GM11168 (cell line): ENCODE results near the gene ERC1.
"Not testable (repeated sequence)": the region's sequence is repeated elsewhere in the genome, so short reads cannot be mapped to it uniquely, and the experiment has no call there.

Experiments
- in situ Hi-C: fragments of 300-500 bp; cut with MboI; formaldehyde crosslinking; loops from one replicate; pipeline ENCODE4 v1.12.0; 2022; ENCODE audit warnings: low sequenced_read_pairs; ENCODE audit not compliant: unreplicated experiment

The ERC1 gene

GRCh38 chr12:1302201-1302870 lies 311.3 kb downstream of the ERC1 start:
- in situ Hi-C loops: no loop called here

GRCh38 chr12:1305063-1305434 lies 314.0 kb downstream of the ERC1 start:
- in situ Hi-C loops: no loop called here

DNA sequence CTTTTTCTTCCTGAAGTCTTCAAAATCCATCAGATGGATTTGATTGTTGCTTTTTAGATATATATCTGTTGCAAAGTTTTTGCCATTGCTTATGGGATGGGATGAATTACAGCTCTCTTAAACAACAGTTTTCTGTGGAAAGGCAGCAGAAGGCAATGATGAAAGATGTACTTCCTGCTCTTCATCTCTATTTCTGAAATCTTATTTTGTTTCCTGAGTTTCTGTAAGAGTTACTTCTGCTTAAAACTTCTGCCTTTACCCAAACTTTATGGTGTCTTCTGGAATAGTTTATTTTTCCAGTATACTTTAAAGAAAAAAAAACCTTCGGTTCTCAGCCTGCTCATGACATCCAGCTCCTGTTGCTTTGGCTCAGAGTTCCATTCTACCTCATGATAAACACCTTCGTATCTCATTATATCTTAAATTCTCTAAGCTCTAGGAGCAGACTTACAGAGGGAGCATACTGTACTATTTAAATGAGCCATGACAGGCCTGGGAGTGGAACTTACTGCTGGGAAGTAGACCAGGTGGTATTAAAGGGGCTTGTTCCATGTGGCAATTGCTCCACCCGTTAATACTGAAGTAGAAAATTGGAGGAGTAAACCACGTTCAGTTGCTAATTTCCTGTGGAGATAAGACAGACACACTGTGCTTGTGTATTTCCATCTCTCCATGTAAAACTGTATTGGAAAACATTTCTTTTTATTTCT lies 314.9 kb downstream of the ERC1 start:
- in situ Hi-C loops: no loop called here

- in situ Hi-C loops: no loop called here
These were observed 315.8 kb downstream of the ERC1 start for GRCh38 chr12:1306817-1307216.

- in situ Hi-C loops: no loop called here
These were observed 316.8 kb downstream of the ERC1 start for GRCh38 chr12:1307796-1308195.

- in situ Hi-C loops: no loop called here
These were observed 318.6 kb downstream of the ERC1 start for GRCh38 chr12:1309613-1310012.

GRCh38 chr12:1310653-1311052 lies 319.6 kb downstream of the ERC1 start:
- in situ Hi-C loops: no loop called here

DNA sequence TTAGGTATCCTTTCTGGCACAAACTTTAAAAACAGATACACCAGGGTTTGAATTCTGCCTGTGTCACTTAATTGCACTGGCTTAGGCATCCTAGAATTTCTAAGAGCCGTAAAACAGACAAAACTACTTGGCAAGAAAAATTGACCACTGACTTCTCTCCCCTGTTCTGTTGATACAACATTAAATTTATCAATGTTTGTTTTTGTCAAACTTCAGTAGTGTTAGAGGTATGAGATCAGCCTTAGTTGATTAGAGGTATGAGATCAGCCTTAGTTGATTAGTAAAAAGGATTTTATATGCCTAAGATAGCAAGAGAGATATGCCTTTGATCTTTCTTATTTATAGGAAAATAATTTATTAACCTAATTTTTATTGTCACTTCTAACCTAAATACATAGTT lies 320.1 kb downstream of the ERC1 start:
- in situ Hi-C loops: no loop called here

DNA sequence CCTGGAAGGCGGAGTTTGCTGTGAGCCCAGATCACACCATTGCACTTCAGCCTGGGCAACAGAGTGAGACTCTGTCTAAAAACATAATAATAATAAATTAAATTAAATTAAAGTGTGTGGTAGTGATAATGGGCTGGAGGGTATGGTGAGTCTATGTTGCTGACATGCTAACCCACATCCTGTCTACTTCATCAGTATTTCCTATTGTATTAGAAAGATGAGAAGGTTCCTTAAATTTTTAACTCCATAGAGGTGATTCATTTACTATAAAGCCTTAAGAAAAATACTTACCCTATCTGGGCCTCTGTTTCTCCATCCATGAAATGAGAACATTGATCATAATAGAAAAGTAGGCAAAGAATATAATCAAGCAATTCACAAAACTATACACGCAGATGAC lies 322.9 kb downstream of the ERC1 start:
- in situ Hi-C loops: no loop called here

GRCh38 chr12:1314523-1314922 lies 323.5 kb downstream of the ERC1 start:
- in situ Hi-C loops: no loop called here

- in situ Hi-C loops: not testable (repeated sequence)
These were observed 326.0 kb downstream of the ERC1 start for GRCh38 chr12:1316991-1317390.

- in situ Hi-C loops: no loop called here
These were observed 327.5 kb downstream of the ERC1 start for GRCh38 chr12:1318327-1319031.

GRCh38 chr12:1319212-1319611 lies 328.2 kb downstream of the ERC1 start:
- in situ Hi-C loops: no loop called here

DNA sequence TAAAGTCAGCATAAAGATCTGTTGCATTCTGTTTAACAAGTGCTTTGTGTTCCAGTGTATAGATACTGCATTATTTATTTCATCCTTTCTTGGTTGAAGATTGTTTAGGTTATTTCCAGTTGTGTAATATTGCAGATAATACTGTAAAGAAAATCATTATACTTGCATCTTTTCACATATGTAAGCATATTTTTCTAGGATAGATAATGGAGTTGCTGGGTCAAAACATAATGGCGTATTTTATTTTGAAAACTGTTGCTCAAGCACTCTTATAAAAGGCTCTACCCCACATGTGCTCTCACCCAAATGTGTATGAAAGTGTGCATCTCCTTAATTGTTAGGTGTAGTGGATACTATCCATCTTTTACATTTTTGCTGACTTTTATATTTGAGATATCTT lies 329.0 kb downstream of the ERC1 start:
- in situ Hi-C loops: no loop called here

GRCh38 chr12:1322821-1323220 lies 331.8 kb downstream of the ERC1 start:
- in situ Hi-C loops: no loop called here

GRCh38 chr12:1324099-1324498 lies 333.1 kb downstream of the ERC1 start:
- in situ Hi-C loops: no loop called here

DNA sequence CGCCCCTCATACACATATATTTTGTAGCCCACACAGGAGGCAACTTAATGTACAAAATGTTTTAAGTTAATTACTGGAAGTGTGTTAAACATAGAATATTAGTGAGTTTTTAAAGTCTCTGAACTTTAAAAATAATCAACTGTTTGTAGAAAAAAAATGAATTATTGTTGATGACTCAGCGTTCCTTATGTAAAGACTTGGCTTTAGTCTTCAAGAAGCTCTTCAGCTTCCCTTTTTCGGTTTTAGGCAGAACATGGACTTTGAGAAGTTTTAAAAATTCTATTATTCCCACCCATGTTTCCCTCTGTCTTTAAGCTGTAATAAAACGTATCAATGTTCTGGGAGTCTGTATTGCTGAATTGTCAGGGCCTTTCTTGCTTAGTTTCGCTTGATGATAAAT lies 333.9 kb downstream of the ERC1 start:
- in situ Hi-C loops: no loop called here

GRCh38 chr12:1325666-1326065 lies 334.6 kb downstream of the ERC1 start:
- in situ Hi-C loops: no loop called here

DNA sequence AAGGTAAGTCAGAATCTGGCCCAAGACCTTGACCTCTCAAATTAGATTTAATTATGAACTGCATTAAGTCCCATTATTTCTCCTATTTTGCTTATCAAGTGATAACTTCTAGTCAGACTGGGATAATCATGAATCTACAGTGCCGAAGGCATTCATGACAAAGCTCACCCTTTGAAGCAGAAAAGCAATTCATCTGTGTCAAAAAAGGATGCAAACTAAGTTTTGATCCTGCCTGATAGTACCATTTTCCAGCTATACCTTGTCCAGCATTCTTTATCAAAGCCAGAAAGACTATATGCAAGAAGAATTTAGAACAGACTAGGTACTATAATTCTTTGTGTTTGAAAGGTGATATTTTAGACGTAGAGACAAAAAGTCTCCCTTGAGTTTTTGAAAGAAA lies 335.2 kb downstream of the ERC1 start:
- in situ Hi-C loops: no loop called here

- in situ Hi-C loops: no loop called here
These were observed 337.4 kb downstream of the ERC1 start for GRCh38 chr12:1328391-1328790.

DNA sequence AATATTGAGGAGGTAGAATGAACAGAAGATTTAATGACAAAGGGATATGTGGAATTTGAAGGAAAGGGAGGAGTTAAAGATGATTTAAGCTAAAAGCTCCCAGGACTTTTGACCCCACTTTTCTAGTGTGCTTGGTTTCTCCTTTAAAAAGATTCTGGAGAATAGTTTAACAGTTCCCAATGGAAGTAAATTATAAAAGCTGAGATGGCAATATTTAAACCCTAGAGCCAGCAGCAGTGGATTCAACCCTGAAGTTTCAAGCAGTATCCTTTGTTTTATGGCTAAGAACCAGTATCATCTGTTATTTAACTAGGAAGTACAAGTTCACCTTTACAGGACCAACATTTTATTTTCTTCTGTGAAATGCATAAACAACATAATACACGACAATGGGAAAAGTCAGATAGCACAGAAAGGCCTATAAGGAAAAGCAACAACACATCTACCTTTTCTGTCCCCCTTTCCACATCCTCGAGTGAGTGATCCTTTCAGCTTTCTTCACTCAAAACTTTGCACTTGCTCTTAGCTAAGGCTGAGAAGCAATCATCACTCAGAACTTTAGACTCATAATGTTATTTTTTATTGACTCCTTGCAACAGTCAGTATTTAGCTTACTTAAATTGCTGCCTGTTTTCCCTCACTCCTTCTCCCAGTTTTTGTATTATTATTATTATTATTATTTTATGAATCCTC lies 338.9 kb downstream of the ERC1 start:
- in situ Hi-C loops: no loop called here
